ENCODE results near the gene FRMPD4.

- TF ChIP-seq CTCF (conservative IDR thresholded peaks at IDR 0.05; ENCODE audit: low read depth in 2 of 2) (no peak), EZH2phosphoT487 (IDR thresholded peaks at IDR 0.05; ENCODE audit: unreplicated experiment) (no peak), JUNB (IDR thresholded peaks at IDR 0.05; ENCODE audit: unreplicated experiment) (no peak), POLR2AphosphoS5 (IDR thresholded peaks at IDR 0.05; ENCODE audit: low read depth) (no peak), REST (IDR thresholded peaks at IDR 0.05; ENCODE audit: unreplicated experiment) (no peak), EZH2 (IDR thresholded peaks at IDR 0.05; ENCODE audit: low read depth, unreplicated experiment) (no peak), ZNF462 (CRISPR knock-in tag; IDR thresholded peaks at IDR 0.05) (no peak), ETS1 (IDR thresholded peaks at IDR 0.05) (no peak), CREB1 (CRISPR knock-in tag; IDR thresholded peaks at IDR 0.05; ENCODE audit: low read depth) (no peak), ZNF114 (CRISPR knock-in tag; IDR thresholded peaks at IDR 0.05) (no peak), STAT1 (IDR thresholded peaks at IDR 0.05; ENCODE audit: unreplicated experiment) (no peak), ZNF331 (CRISPR knock-in tag; IDR thresholded peaks at IDR 0.05; ENCODE audit: low read depth) (no peak)
These were observed 332.8 kb downstream of the FRMPD4 start for GRCh38 chrX:12471061-12471460.

Data from GM23338 (cell line).